ENCODE results near the gene WDR73.
"Not testable (repeated sequence)": the region's sequence is repeated elsewhere in the genome, so short reads cannot be mapped to it uniquely, and the experiment has no call there.

The WDR73 gene

GRCh38 chr15:84653910-84654688, at the start of gene WDR73:
Gene WDR73 (minus strand): TSS chr15:84654283. CDS start chr15:84654274, 9 bp downstream.
- peak; percentile 95 for DNase-seq (ENCODE audit: low read depth)

- no peak for DNase-seq (ENCODE audit: low read depth)
Observed at GRCh38 chr15:84703808-84704207, 49.7 kb upstream of the WDR73 start.

GRCh38 chr15:84702961-84703482, 48.9 kb upstream of the WDR73 start:
- no peak for DNase-seq (ENCODE audit: low read depth)

- DNase-seq (ENCODE audit: low read depth), result no peak
Observed at GRCh38 chr15:84699538-84700191, 45.6 kb upstream of the WDR73 start.

GRCh38 chr15:84697236-84697990, 43.3 kb upstream of the WDR73 start:
- no peak for DNase-seq (ENCODE audit: low read depth)

GRCh38 chr15:84696757-84697156, 42.7 kb upstream of the WDR73 start:
- no peak for DNase-seq (ENCODE audit: low read depth)

GRCh38 chr15:84690342-84690741, 36.3 kb upstream of the WDR73 start:
- DNase-seq (ENCODE audit: low read depth), result no peak

GRCh38 chr15:84689858-84690257, 35.8 kb upstream of the WDR73 start:
- no peak for DNase-seq (ENCODE audit: low read depth)

GRCh38 chr15:84686446-84686845, 32.4 kb upstream of the WDR73 start:
- not testable (repeated sequence) for DNase-seq (ENCODE audit: low read depth)

GRCh38 chr15:84685304-84685703, 31.2 kb upstream of the WDR73 start:
- peak; percentile 8 for DNase-seq (ENCODE audit: low read depth)

GRCh38 chr15:84684092-84684491, 30.0 kb upstream of the WDR73 start:
- DNase-seq (ENCODE audit: low read depth), result no peak

- peak; percentile 71 for DNase-seq (ENCODE audit: low read depth)
Observed at GRCh38 chr15:84681831-84682230, 27.7 kb upstream of the WDR73 start.

- no peak for DNase-seq (ENCODE audit: low read depth)
Observed at GRCh38 chr15:84671211-84671610, 17.1 kb upstream of the WDR73 start.

GRCh38 chr15:84669726-84670125, 15.6 kb upstream of the WDR73 start:
- no peak for DNase-seq (ENCODE audit: low read depth)

- no peak for DNase-seq (ENCODE audit: low read depth)
Observed at GRCh38 chr15:84668221-84668982, 14.3 kb upstream of the WDR73 start.

- DNase-seq (ENCODE audit: low read depth), result no peak
Observed at GRCh38 chr15:84666373-84666772, 12.3 kb upstream of the WDR73 start.

GRCh38 chr15:84661001-84661400, 6.9 kb upstream of the WDR73 start:
- no peak for DNase-seq (ENCODE audit: low read depth)

GRCh38 chr15:84659904-84660781, 6.1 kb upstream of the WDR73 start:
- DNase-seq (ENCODE audit: low read depth), result no peak

- no peak for DNase-seq (ENCODE audit: low read depth)
Observed at GRCh38 chr15:84658788-84659411, 4.8 kb upstream of the WDR73 start.

GRCh38 chr15:84658080-84658787, 4.2 kb upstream of the WDR73 start, which contains the start of gene NMB:
Gene NMB (minus strand): TSS chr15:84658199. CDS start chr15:84658152, 47 bp downstream.
- DNase-seq (ENCODE audit: low read depth), result peak; percentile 86
